OCI-LY3 (cell line): ENCODE results near the gene DISP2.

Source experiments
- EZH2phosphoT487 ChIP-seq: fragments of 200-600 bp; shearing (Covaris generic); IDR thresholded peaks from 2 replicates; pipeline ENCODE4 v1.6.1; 2018; ENCODE audit warnings: antibody characterized with exemption, mixed run types, low read depth
- TF ChIP-seq, protein P1 (sequence below): fragments of 200-600, 300-600 bp; sonication (generic); IDR thresholded peaks from 2 replicates; pipeline ENCODE4 v1.5.1; 2014; ENCODE audit warnings: antibody characterized with exemption, low read length, low read depth

DNA sequence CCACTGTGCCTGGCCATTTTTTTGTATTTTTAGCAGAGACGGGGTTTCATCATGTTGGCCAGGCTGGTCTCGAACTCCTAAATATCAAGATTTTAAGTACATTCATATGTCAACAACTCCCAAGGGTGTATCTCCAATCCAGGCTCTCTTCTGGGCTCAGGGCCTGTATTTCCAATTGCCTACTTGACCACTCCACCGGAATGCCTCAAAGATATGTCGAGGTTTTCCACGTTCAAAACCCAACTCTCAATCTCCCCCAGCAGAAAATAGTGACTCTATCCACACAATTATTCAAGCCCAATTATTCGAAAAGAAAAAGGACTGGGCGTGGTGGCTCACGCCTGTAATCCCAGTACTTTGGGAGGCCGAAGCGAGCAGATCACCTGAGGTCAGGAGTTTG lies 22.6 kb downstream of the DISP2 start:
- TF ChIP-seq, protein P1, sequence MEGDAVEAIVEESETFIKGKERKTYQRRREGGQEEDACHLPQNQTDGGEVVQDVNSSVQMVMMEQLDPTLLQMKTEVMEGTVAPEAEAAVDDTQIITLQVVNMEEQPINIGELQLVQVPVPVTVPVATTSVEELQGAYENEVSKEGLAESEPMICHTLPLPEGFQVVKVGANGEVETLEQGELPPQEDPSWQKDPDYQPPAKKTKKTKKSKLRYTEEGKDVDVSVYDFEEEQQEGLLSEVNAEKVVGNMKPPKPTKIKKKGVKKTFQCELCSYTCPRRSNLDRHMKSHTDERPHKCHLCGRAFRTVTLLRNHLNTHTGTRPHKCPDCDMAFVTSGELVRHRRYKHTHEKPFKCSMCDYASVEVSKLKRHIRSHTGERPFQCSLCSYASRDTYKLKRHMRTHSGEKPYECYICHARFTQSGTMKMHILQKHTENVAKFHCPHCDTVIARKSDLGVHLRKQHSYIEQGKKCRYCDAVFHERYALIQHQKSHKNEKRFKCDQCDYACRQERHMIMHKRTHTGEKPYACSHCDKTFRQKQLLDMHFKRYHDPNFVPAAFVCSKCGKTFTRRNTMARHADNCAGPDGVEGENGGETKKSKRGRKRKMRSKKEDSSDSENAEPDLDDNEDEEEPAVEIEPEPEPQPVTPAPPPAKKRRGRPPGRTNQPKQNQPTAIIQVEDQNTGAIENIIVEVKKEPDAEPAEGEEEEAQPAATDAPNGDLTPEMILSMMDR = no peak
- no peak for TF ChIP-seq EZH2phosphoT487
